HCT116 (cell line): ENCODE measurements around the gene CALML3. TPM values are rescaled to one million over a fixed set of nuclear protein-coding genes. Genes with fewer than 3 reads are reported as not detected.

Experiments
- ATAC-seq: fragments of 200-7000 bp; cut with Tn5 transposase; 2 replicates; pipeline ENCODE4 v1.9.1; 2020; ENCODE audit warnings: mild to moderate bottlenecking, moderate library complexity
- BruUV-seq: library from RNA; stranded (reverse); fragments of 400-500 nt; replicated peaks from 2 replicates; lab custom pipeline; 2021; lab: Mats Ljungman, UMichigan
- CTCF ChIA-PET: fragments of 300-600 bp; sonication (Branson Sonifier 250); formaldehyde crosslinking; loops from one replicate; lab custom pipeline; 2021; ENCODE audit warnings: antibody characterized with exemption; lab: Charles Lee
- POLR2A ChIA-PET: fragments of 300-600, 350-600 bp; sonication (Branson Sonifier 250); formaldehyde crosslinking; loops from one replicate; lab custom pipeline; 2021; ENCODE audit warnings: antibody characterized with exemption; lab: Charles Lee
- RAD21 ChIA-PET, 2 experiments: fragments of 300-600 bp; sonication (Branson Sonifier 250); formaldehyde crosslinking; loops; one replicate each; lab custom pipeline; 2023; ENCODE audit warnings: low total read pairs in 2 of 2; ENCODE audit not compliant: uncharacterized antibody in 2 of 2, unreplicated experiment in 2 of 2, low non-redundant PET in 1 of 2; lab: Charles Lee
- DNase-seq: peaks from one replicate; pipeline ENCODE4 v3.0.0-alpha.2; 2010; ENCODE audit warnings: low read depth, low spot score
- H2AFZ ChIP-seq: fragments of 200-600 bp; shearing (Covaris generic), sonication (generic); 2 replicates; pipeline ENCODE4 v1.6.1; 2017; ENCODE audit warnings: low read depth, mixed run types, mixed read lengths, antibody characterized with exemption, low read length; ENCODE audit not compliant: poor library complexity, severe bottlenecking
- H3K27ac ChIP-seq: 2 replicates; pipeline ENCODE4 v1.5.1; 2012; ENCODE audit warnings: low read depth, low read length
- H3K27me3 ChIP-seq: fragments of 200-600 bp; sonication (generic); 2 replicates; pipeline ENCODE4 v1.6.1; 2016; ENCODE audit warnings: mixed run types, low read length, mixed read lengths; ENCODE audit not compliant: insufficient read depth
- H3K36me3 ChIP-seq, 2 experiments: fragments of 200-500 bp in 1 of 2; fragments of 200-600 bp in 1 of 2; sonication (Bioruptor generic) in 1 of 2; sonication (generic) in 1 of 2; 2 replicates each; pipeline versions ENCODE4 v1.5.1 to v1.6.1; 2014 to 2016; ENCODE audit warnings: low read length in 2 of 2, inconsistent platforms in 1 of 2, mixed read lengths in 1 of 2, mixed run types in 1 of 2; ENCODE audit not compliant: insufficient read depth in 2 of 2, control insufficient read depth in 1 of 2
- H3K4me1 ChIP-seq, 2 experiments: fragments of 200-600 bp in 1 of 2; sonication (generic) in 1 of 2; 2 replicates each; pipeline versions ENCODE4 v1.5.1 to v1.6.1; 2012 to 2017; ENCODE audit warnings: low read length in 2 of 2, inconsistent platforms in 1 of 2, mild to moderate bottlenecking in 1 of 2, mixed read lengths in 1 of 2, mixed run types in 1 of 2, moderate library complexity in 1 of 2; ENCODE audit not compliant: insufficient read depth in 2 of 2, control insufficient read depth in 1 of 2
- H3K4me2 ChIP-seq: fragments of 200-600 bp; sonication (generic); 2 replicates; pipeline ENCODE4 v1.6.1; 2017; ENCODE audit warnings: mixed run types, low read length, mixed read lengths
- H3K4me3 ChIP-seq, 2 experiments: fragments of 200-600 bp in 1 of 2; sonication (generic) in 1 of 2; replicated peaks in 1 of 2; 2 replicates each; pipeline ENCODE4 v1.5.1; 2011 to 2016; ENCODE audit warnings: low read length in 2 of 2, control low read depth in 1 of 2, low read depth in 1 of 2, mild to moderate bottlenecking in 1 of 2, mixed read lengths in 1 of 2, mixed run types in 1 of 2
- H3K79me2 ChIP-seq: fragments of 200-600 bp; sonication (generic); 2 replicates; pipeline ENCODE4 v1.6.1; 2017; ENCODE audit warnings: mild to moderate bottlenecking, mixed run types, low read length, moderate library complexity, mixed read lengths; ENCODE audit not compliant: insufficient read depth
- H3K9ac ChIP-seq: fragments of 200-600 bp; sonication (generic); 2 replicates; pipeline ENCODE4 v1.6.1; 2016; ENCODE audit warnings: low read length, mixed read lengths
- H3K9me2 ChIP-seq: fragments of 200-600 bp; sonication (generic), shearing (Covaris generic); 2 replicates; pipeline ENCODE4 v1.6.1; 2017; ENCODE audit warnings: mixed run types, mild to moderate bottlenecking, moderate library complexity; ENCODE audit not compliant: insufficient read depth
- H3K9me3 ChIP-seq, 2 experiments: fragments of 200-500 bp in 1 of 2; fragments of 200-600 bp in 1 of 2; sonication (Bioruptor generic) in 1 of 2; sonication (generic) in 1 of 2; 2 replicates each; pipeline ENCODE4 v1.6.1; 2014 to 2017; ENCODE audit warnings: low read length in 2 of 2, mixed read lengths in 2 of 2, inconsistent platforms in 1 of 2, low read depth in 1 of 2, mild to moderate bottlenecking in 1 of 2, mixed run types in 1 of 2, moderate library complexity in 1 of 2; ENCODE audit not compliant: control insufficient read depth in 1 of 2, insufficient read depth in 1 of 2
- H4K20me1 ChIP-seq: fragments of 200-600 bp; sonication (generic), shearing (Covaris generic); 2 replicates; pipeline ENCODE4 v1.6.1; 2017; ENCODE audit warnings: mixed run types, mild to moderate bottlenecking, moderate library complexity; ENCODE audit not compliant: insufficient read depth
- CBX3 ChIP-seq: IDR thresholded peaks from 2 replicates; pipeline ENCODE4 v1.6.1; 2012; ENCODE audit warnings: low read depth
- ELF1 ChIP-seq: IDR thresholded peaks from 2 replicates; pipeline ENCODE4 v1.6.1; 2012; ENCODE audit warnings: low read depth, borderline replicate concordance
- EZH2 ChIP-seq: fragments of 200-600 bp; sonication (generic); IDR thresholded peaks from 2 replicates; pipeline ENCODE4 v1.6.1; 2017; ENCODE audit warnings: antibody characterized with exemption, mixed run types
- FOSL1 ChIP-seq: IDR thresholded peaks from 2 replicates; pipeline ENCODE4 v1.6.1; 2012; ENCODE audit warnings: low read depth
- MAX ChIP-seq: IDR thresholded peaks from 2 replicates; pipeline ENCODE4 v1.6.1; 2012
- POLR2A ChIP-seq: IDR thresholded peaks from 2 replicates; pipeline ENCODE4 v1.7.0; 2011; ENCODE audit warnings: borderline replicate concordance; ENCODE audit not compliant: insufficient read depth, insufficient read length; ENCODE audit errors: extremely low read depth
- POLR2AphosphoS5 ChIP-seq: IDR thresholded peaks from 2 replicates; pipeline ENCODE4 v1.6.1; 2011; ENCODE audit warnings: mild to moderate bottlenecking, low read depth, low read length, moderate library complexity
- RAD21 ChIP-seq: IDR thresholded peaks from 2 replicates; pipeline ENCODE4 v1.6.1; 2012; ENCODE audit warnings: low read depth, mild to moderate bottlenecking
- SP1 ChIP-seq: IDR thresholded peaks from 2 replicates; pipeline ENCODE4 v1.6.1; 2012; ENCODE audit warnings: low read depth
- TCF7L2 ChIP-seq: IDR thresholded peaks from 2 replicates; pipeline ENCODE4 v1.7.0; 2011; ENCODE audit warnings: borderline replicate concordance, inconsistent platforms; ENCODE audit not compliant: insufficient read depth, insufficient read length; ENCODE audit errors: extremely low read depth
- YY1 ChIP-seq: IDR thresholded peaks from 2 replicates; pipeline ENCODE4 v1.6.1; 2011; ENCODE audit warnings: low read length, low read depth, moderate library complexity, mild to moderate bottlenecking; ENCODE audit not compliant: insufficient replicate concordance; ENCODE audit errors: extremely low read depth
- ZFX ChIP-seq: fragments of 450-650 bp; IDR thresholded peaks from 2 replicates; pipeline ENCODE4 v1.6.1; 2017
- ZNF274 ChIP-seq: fragments of 200-500 bp; sonication (Bioruptor generic); IDR thresholded peaks from 2 replicates; pipeline ENCODE4 v1.6.1; 2014; ENCODE audit warnings: mild to moderate bottlenecking, low read depth, low read length, inconsistent platforms
- intact Hi-C: fragments of 100-400 bp; cut with micrococcal nuclease; formaldehyde crosslinking; loops from 2 replicates; pipeline ENCODE4 v1.10.0; 2022
- total RNA-seq: library from RNA; stranded (reverse); gene quantifications from one replicate; pipeline ENCODE4 v1.2.1, GENCODE V29; 2021; ENCODE audit not compliant: unreplicated experiment
- TF ChIP-seq, protein P1 (sequence below), 3 experiments: fragments of 200-600 bp in 1 of 3; sonication (generic) in 1 of 3; IDR thresholded peaks in 2 of 3; conservative IDR thresholded peaks in 1 of 3; 2 replicates each; pipeline ENCODE4 v1.5.1; 2012 to 2017; ENCODE audit warnings: low read depth in 2 of 3, low read length in 2 of 3, antibody characterized with exemption in 1 of 3, borderline replicate concordance in 1 of 3, control low read depth in 1 of 3, mild to moderate bottlenecking in 1 of 3, mixed read lengths in 1 of 3, mixed run types in 1 of 3, moderate library complexity in 1 of 3; ENCODE audit not compliant: insufficient read depth in 1 of 3
- TF ChIP-seq, protein P2 (sequence below): IDR thresholded peaks from 2 replicates; pipeline ENCODE4 v1.6.1; 2011; ENCODE audit warnings: mild to moderate bottlenecking, low read length, moderate library complexity; ENCODE audit not compliant: insufficient replicate concordance; ENCODE audit errors: extremely low read depth

The CALML3 gene
- total RNA-seq, 1 experiment from 2014 or later = not detected

DNA sequence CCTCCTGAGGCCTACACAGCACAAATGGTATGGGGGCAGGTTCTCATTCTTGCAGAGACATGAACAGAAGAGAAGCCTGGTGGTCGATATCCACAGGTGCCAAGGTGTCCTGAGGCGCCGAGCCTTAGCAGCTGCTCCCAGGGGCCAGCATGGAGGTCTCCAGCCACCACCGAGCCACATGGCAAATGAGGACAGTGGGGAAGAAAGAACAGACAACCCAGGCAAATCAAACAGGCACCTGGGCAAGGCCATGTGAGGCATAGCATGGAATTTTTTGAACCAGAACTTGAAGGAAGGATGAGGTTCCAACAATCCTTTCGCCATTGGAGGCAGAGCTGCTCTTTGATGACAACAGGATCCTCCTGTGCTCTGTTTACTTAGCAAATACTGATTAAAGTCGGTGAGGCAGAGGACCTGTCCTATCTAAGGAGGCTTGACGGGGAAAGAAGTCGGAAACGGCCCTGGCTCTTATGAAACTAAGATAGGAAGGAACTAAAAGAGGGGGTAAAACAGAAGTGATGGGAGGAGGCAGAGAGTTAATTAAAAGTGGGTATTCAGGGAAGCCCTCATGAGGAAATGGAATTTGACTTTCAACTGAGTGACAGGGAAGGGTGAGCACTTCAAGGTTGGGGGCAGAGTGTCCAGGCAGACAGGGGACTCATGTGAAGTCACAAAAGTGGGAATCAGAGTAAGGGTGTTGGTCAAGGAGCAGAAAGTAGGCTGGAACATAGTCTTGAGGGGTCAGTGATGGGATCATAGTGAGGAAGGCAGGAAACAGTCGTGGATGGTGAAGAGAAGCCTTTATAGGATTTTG lies 8.6 kb upstream of the CALML3 start:
- no peak for TF ChIP-seq FOSL1
- TF ChIP-seq ELF1 = no peak
- no peak for TF ChIP-seq RAD21
- TF ChIP-seq ZNF274 = no peak
- TF ChIP-seq, protein P1, sequence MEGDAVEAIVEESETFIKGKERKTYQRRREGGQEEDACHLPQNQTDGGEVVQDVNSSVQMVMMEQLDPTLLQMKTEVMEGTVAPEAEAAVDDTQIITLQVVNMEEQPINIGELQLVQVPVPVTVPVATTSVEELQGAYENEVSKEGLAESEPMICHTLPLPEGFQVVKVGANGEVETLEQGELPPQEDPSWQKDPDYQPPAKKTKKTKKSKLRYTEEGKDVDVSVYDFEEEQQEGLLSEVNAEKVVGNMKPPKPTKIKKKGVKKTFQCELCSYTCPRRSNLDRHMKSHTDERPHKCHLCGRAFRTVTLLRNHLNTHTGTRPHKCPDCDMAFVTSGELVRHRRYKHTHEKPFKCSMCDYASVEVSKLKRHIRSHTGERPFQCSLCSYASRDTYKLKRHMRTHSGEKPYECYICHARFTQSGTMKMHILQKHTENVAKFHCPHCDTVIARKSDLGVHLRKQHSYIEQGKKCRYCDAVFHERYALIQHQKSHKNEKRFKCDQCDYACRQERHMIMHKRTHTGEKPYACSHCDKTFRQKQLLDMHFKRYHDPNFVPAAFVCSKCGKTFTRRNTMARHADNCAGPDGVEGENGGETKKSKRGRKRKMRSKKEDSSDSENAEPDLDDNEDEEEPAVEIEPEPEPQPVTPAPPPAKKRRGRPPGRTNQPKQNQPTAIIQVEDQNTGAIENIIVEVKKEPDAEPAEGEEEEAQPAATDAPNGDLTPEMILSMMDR (IDR thresholded peaks at IDR 0.05 in 2 of 3, conservative IDR thresholded peaks at IDR 0.05 in 1 of 3; ENCODE audit: borderline replicate concordance in 1 of 3, insufficient read depth in 1 of 3, low read depth in 2 of 3, low read length in 2 of 3) = no peak
- TF ChIP-seq, all 23 proteins: peak for 0
- Histone ChIP-seq H3K9ac (no peak overlapping the region), H4K20me1 (no peaks in the 10 kb centered on the region), H3K4me1 (no peaks in the 10 kb centered on the region), H3K79me2 (no peaks in the 10 kb centered on the region), H3K4me3 (no peak overlapping the region), H3K27me3 (no peaks in the 10 kb centered on the region), H3K27ac (no peak overlapping the region), H2AFZ (no peak overlapping the region), H3K36me3 (no peaks in the 10 kb centered on the region), H3K4me2 (no peak overlapping the region), H3K9me3 (no peaks in the 10 kb centered on the region), H3K9me2 (no peaks in the 10 kb centered on the region)
- no peak for DNase-seq
- ChIA-PET CTCF (no interaction called here), RAD21 (no interaction called here), POLR2A (no interaction called here)
- intact Hi-C loops = no loop called here
- no TSS peak for BruUV-seq
- no peak for ATAC-seq

GRCh38 chr10:5517546-5517945 lies 7.2 kb upstream of the CALML3 start:
- Histone ChIP-seq H3K9me3 (no peaks in the 10 kb centered on the region), H3K9me2 (no peaks in the 10 kb centered on the region), H2AFZ (no peak overlapping the region), H3K9ac (no peak overlapping the region), H3K4me2 (no peak overlapping the region), H3K79me2 (no peaks in the 10 kb centered on the region), H4K20me1 (no peaks in the 10 kb centered on the region), H3K27ac (no peak overlapping the region), H3K27me3 (no peaks in the 10 kb centered on the region), H3K4me3 (no peak overlapping the region), H3K4me1 (no peaks in the 10 kb centered on the region), H3K36me3 (no peaks in the 10 kb centered on the region)
- ChIA-PET POLR2A (no interaction called here), RAD21 (no interaction called here), CTCF (no interaction called here)
- BruUV-seq = no TSS peak
- ATAC-seq (no peak), DNase-seq (no peak)
- intact Hi-C loops = no loop called here
- no peak for TF ChIP-seq ZFX
- TF ChIP-seq POLR2A = no peak
- no peak for TF ChIP-seq FOSL1
- TF ChIP-seq, protein P2, sequence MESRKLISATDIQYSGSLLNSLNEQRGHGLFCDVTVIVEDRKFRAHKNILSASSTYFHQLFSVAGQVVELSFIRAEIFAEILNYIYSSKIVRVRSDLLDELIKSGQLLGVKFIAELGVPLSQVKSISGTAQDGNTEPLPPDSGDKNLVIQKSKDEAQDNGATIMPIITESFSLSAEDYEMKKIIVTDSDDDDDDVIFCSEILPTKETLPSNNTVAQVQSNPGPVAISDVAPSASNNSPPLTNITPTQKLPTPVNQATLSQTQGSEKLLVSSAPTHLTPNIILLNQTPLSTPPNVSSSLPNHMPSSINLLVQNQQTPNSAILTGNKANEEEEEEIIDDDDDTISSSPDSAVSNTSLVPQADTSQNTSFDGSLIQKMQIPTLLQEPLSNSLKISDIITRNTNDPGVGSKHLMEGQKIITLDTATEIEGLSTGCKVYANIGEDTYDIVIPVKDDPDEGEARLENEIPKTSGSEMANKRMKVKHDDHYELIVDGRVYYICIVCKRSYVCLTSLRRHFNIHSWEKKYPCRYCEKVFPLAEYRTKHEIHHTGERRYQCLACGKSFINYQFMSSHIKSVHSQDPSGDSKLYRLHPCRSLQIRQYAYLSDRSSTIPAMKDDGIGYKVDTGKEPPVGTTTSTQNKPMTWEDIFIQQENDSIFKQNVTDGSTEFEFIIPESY = no peak
- TF ChIP-seq SP1 = no peak
- TF ChIP-seq TCF7L2 = no peak
- TF ChIP-seq ZNF274 = no peak
- no peak for TF ChIP-seq EZH2
- TF ChIP-seq POLR2AphosphoS5 = no peak
- no peak for TF ChIP-seq MAX
- no peak for TF ChIP-seq CBX3
- no peak for TF ChIP-seq RAD21
- TF ChIP-seq YY1 = no peak
